Measurements from ENCODE around the gene PHACTR3.

PHACTR3 gene

DNA sequence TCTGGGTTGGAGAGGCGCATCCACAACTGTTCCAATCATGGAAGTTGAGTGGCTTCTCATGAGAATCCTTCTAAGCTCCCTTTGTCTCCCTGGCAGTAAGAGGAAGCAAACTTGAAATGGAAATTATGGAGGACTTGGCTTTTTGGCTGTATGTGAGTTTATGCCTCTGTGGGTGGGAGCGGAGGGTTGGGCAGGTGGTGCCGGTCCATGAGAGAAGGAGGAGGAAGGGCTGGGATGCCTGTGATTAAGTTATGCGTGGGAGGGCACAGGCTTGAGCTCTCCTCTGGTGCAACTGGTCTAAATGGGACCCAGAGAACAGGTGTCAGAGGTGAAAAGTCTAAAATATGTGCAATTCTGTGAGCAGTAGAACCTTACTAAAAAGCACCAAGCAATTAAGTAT, 2.2 kb downstream of the PHACTR3 start:
- no peak for TF ChIP-seq EZH2 (optimal IDR thresholded peaks at IDR 0.05; ENCODE audit: low read depth, low read length)
- TF ChIP-seq EZH2phosphoT487 (IDR thresholded peaks at IDR 0.05; ENCODE audit: low read length) = no peak
- TF ChIP-seq, protein P1, sequence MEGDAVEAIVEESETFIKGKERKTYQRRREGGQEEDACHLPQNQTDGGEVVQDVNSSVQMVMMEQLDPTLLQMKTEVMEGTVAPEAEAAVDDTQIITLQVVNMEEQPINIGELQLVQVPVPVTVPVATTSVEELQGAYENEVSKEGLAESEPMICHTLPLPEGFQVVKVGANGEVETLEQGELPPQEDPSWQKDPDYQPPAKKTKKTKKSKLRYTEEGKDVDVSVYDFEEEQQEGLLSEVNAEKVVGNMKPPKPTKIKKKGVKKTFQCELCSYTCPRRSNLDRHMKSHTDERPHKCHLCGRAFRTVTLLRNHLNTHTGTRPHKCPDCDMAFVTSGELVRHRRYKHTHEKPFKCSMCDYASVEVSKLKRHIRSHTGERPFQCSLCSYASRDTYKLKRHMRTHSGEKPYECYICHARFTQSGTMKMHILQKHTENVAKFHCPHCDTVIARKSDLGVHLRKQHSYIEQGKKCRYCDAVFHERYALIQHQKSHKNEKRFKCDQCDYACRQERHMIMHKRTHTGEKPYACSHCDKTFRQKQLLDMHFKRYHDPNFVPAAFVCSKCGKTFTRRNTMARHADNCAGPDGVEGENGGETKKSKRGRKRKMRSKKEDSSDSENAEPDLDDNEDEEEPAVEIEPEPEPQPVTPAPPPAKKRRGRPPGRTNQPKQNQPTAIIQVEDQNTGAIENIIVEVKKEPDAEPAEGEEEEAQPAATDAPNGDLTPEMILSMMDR (IDR thresholded peaks at IDR 0.05; ENCODE audit: low read length) = no peak
- H3K4me1 ChIP-seq (ENCODE audit: low read length) = no peaks in the 10 kb centered on the region
- no peaks in the 10 kb centered on the region for H3K9me3 ChIP-seq (replicated peaks; ENCODE audit: insufficient read depth, low read length)
- H3K9ac ChIP-seq (ENCODE audit: low read length) = no peak overlapping the region
- H2AFZ ChIP-seq (ENCODE audit: low read length) = no peak overlapping the region
- H3K4me3 ChIP-seq (ENCODE audit: low read length) = no peak overlapping the region
- H3F3A ChIP-seq (ENCODE audit: insufficient read depth, low read length) = no peaks in the 10 kb centered on the region
- peaks cover 91% of the 10 kb centered on the region for H3K27me3 ChIP-seq (replicated peaks; ENCODE audit: insufficient read depth, low read length)
- H3K27ac ChIP-seq (ENCODE audit: low read length) = no peak overlapping the region
- H3K36me3 ChIP-seq (replicated peaks; ENCODE audit: insufficient read depth, low read length) = no peaks in the 10 kb centered on the region
- no peaks in the 10 kb centered on the region for H3K9me2 ChIP-seq (replicated peaks; ENCODE audit: insufficient read depth, low read length)
- no peak overlapping the region for H3K4me2 ChIP-seq (ENCODE audit: low read depth, low read length)
- no peak for DNase-seq
- H3K79me2 ChIP-seq (ENCODE audit: low read length) = no peaks in the 10 kb centered on the region
- no peaks in the 10 kb centered on the region for H4K20me1 ChIP-seq (ENCODE audit: insufficient read depth, low read length)

DNA sequence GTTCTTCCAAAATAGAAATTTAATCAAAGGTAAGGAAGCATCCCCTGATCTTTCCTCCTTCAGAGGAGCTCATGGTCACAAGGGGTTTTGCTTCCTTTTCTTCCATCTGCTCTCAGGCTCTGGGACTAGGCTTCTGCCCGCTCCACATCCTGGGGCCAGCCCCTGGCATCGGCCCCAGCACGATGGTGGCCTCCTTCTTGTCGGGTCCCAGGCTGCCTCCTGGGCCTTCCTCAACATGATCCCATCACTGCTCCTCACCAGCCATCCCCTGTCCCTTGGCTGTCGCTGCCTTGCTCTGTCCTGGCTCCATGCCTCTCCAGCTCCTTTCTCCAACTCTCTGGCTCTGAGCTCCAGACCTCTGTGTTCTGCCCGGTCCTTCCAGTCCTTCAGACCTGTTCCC, 4.1 kb downstream of the PHACTR3 start:
- Histone ChIP-seq H3K9me2 (replicated peaks; ENCODE audit: insufficient read depth, low read length) (no peaks in the 10 kb centered on the region), H2AFZ (ENCODE audit: low read length) (no peak overlapping the region), H3K9me3 (replicated peaks; ENCODE audit: insufficient read depth, low read length) (no peaks in the 10 kb centered on the region), H3K79me2 (ENCODE audit: low read length) (no peaks in the 10 kb centered on the region), H3K4me2 (ENCODE audit: low read depth, low read length) (no peak overlapping the region), H3K36me3 (replicated peaks; ENCODE audit: insufficient read depth, low read length) (no peaks in the 10 kb centered on the region), H3K27me3 (replicated peaks; ENCODE audit: insufficient read depth, low read length) (peaks cover 91% of the 10 kb centered on the region), H3K27ac (ENCODE audit: low read length) (no peak overlapping the region), H3K4me3 (ENCODE audit: low read length) (no peak overlapping the region), H4K20me1 (ENCODE audit: insufficient read depth, low read length) (no peaks in the 10 kb centered on the region), H3F3A (ENCODE audit: insufficient read depth, low read length) (no peaks in the 10 kb centered on the region), H3K9ac (ENCODE audit: low read length) (no peak overlapping the region), H3K4me1 (ENCODE audit: low read length) (no peaks in the 10 kb centered on the region)
- DNase-seq = no peak
- TF ChIP-seq EZH2 (optimal IDR thresholded peaks at IDR 0.05; ENCODE audit: low read depth, low read length) (no peak), EZH2phosphoT487 (IDR thresholded peaks at IDR 0.05; ENCODE audit: low read length) (no peak)
- TF ChIP-seq, protein P1 (IDR thresholded peaks at IDR 0.05; ENCODE audit: low read length) = no peak

DNA sequence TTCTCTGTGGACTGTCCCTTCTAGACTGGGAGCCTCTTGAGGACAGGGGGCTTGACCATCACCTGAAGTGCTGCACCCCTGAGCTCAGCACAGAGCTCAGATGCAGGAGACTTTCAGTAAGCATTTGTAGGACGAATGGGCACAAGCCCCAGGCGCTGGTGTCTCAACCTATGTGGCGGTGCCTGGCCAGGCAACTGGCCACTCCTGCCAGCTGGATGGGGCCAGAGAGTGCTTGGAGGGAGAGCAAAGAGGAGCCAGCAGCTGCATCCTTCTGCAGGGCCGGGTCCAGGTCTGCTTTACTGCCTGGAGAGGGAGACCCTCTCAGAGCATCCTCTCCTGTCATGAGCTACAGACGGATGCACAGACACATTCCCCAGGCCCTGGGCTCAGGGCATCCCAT, 4.5 kb downstream of the PHACTR3 start:
- H3K9ac ChIP-seq (ENCODE audit: low read length) = no peak overlapping the region
- no peaks in the 10 kb centered on the region for H3K9me3 ChIP-seq (replicated peaks; ENCODE audit: insufficient read depth, low read length)

More for the DNA sequence above, 4.5 kb downstream of the PHACTR3 start:
- H3K27ac ChIP-seq (ENCODE audit: low read length) = no peak overlapping the region
- no peaks in the 10 kb centered on the region for H3K4me1 ChIP-seq (ENCODE audit: low read length)
- no peaks in the 10 kb centered on the region for H3K9me2 ChIP-seq (replicated peaks; ENCODE audit: insufficient read depth, low read length)
- TF ChIP-seq, protein P1 (IDR thresholded peaks at IDR 0.05; ENCODE audit: low read length) = no peak
- no peak for TF ChIP-seq EZH2 (optimal IDR thresholded peaks at IDR 0.05; ENCODE audit: low read depth, low read length)
- no peak for TF ChIP-seq EZH2phosphoT487 (IDR thresholded peaks at IDR 0.05; ENCODE audit: low read length)
- no peak overlapping the region for H2AFZ ChIP-seq (ENCODE audit: low read length)
- H3K36me3 ChIP-seq (replicated peaks; ENCODE audit: insufficient read depth, low read length) = no peaks in the 10 kb centered on the region
- no peaks in the 10 kb centered on the region for H3F3A ChIP-seq (ENCODE audit: insufficient read depth, low read length)
- H3K27me3 ChIP-seq (replicated peaks; ENCODE audit: insufficient read depth, low read length) = peaks cover 91% of the 10 kb centered on the region
- DNase-seq = no peak
- H4K20me1 ChIP-seq (ENCODE audit: insufficient read depth, low read length) = no peaks in the 10 kb centered on the region
- no peak overlapping the region for H3K4me3 ChIP-seq (ENCODE audit: low read length)
- H3K79me2 ChIP-seq (ENCODE audit: low read length) = no peaks in the 10 kb centered on the region
- no peak overlapping the region for H3K4me2 ChIP-seq (ENCODE audit: low read depth, low read length)

Data from MM.1S (cell line).